ENCODE results near the gene CD80.

- TF ChIP-seq CTCF (IDR thresholded peaks at IDR 0.05) (no peak), POLR2A (IDR thresholded peaks at IDR 0.05) (no peak), EP300 (IDR thresholded peaks at IDR 0.05) (no peak), POLR2AphosphoS5 (IDR thresholded peaks at IDR 0.05) (no peak)
Measured at GRCh38 chr3:119601154-119601553, 41.7 kb upstream of the CD80 start.
